ENCODE data around the gene CALD1.

Gene CALD1

GRCh38 chr7:134885967-134886352, 106.5 kb downstream of the CALD1 start:
- Mint-ChIP-seq H3K27ac (no peak overlapping the region), H3K4me3 (no peak overlapping the region), H3K4me1 (ENCODE audit: low read depth) (peaks cover 15% of the 10 kb centered on the region), H3K9me3 (no peaks in the 10 kb centered on the region), H3K27me3 (peaks cover 2% of the 10 kb centered on the region), H3K36me3 (ENCODE audit: low read depth) (no peaks in the 10 kb centered on the region)
- intact Hi-C loops (cut with micrococcal nuclease): no loop called here

DNA sequence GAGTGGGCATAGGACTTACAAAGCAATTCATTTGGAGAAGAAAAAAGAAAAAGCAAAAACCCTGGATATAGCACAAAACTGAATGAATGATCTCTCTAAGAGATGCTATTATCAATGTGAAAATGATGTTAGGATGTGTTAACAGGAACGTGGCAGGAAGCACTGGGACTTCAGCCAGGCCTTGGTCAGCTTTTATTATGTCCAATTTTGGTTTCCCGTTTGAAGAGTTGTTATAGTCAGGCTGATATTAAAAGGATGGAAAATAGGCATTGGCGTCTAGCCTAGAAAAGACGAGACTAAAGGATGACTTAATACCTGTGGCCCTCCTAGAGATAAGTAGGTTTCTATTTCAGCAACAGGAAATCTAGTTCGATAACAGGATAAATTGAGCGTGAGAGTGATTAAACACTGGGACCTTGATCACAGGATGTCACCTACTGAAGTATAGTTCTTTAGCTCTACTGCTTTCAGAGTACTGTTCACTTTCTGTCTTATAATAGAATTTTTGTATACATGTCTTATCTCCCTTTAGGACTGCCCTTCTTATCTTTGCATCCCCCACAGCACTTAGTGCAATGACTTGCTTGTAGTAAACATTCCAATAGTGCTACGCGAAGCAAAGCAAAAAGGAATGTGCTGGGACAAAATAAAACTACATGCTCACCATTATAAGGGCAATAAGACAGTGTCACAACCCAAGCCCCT, 107.1 kb downstream of the CALD1 start:
- Mint-ChIP-seq H3K4me3 (no peak overlapping the region), H3K4me1 (ENCODE audit: low read depth) (peaks cover 20% of the 10 kb centered on the region), H3K36me3 (ENCODE audit: low read depth) (no peaks in the 10 kb centered on the region), H3K9me3 (no peaks in the 10 kb centered on the region), H3K27ac (no peak overlapping the region), H3K27me3 (peaks cover 7% of the 10 kb centered on the region)
- intact Hi-C loops (cut with micrococcal nuclease): no loop called here

GRCh38 chr7:134887523-134887922, 108.1 kb downstream of the CALD1 start:
- Mint-ChIP-seq H3K4me1 (ENCODE audit: low read depth) (peaks cover 20% of the 10 kb centered on the region), H3K9me3 (no peaks in the 10 kb centered on the region), H3K36me3 (ENCODE audit: low read depth) (no peaks in the 10 kb centered on the region), H3K27ac (no peak overlapping the region), H3K27me3 (peaks cover 7% of the 10 kb centered on the region), H3K4me3 (no peak overlapping the region)
- intact Hi-C loops (cut with micrococcal nuclease): no loop called here

DNA sequence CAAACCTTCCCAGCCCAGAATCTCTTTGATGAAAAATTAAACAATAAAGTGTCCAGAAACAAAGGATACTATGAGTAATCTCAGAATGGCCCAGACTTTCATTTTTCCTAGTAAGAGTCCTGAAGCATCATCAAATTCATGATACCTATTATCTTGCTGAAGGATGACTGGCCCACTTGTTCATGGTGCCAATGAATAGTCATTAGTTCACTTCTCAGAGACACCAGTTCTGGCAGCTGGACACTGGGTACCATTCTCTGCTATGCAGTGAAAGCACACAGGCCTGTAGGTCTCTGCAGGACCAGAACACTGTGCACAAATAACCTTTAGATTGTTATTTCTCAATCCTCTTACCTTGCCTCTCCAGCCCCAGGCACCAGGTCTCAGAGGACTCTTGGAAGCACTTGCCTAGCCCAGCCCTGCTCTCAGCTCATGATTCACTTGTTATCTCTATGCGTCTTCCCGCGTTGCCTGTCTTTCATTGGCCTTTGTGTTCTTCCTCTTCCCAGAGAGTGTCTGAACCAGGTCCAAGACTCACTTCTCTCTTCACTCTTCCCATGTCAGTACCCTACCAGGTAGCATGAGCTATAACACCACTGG, 108.8 kb downstream of the CALD1 start:
- Mint-ChIP-seq H3K27me3 (peaks cover 12% of the 10 kb centered on the region), H3K9me3 (no peaks in the 10 kb centered on the region), H3K4me3 (no peak overlapping the region), H3K27ac (no peak overlapping the region), H3K4me1 (ENCODE audit: low read depth) (peaks cover 20% of the 10 kb centered on the region), H3K36me3 (ENCODE audit: low read depth) (no peaks in the 10 kb centered on the region)
- intact Hi-C loops (cut with micrococcal nuclease): no loop called here

- H3K27me3 Mint-ChIP-seq: peaks cover 16% of the 10 kb centered on the region
- intact Hi-C loops (cut with micrococcal nuclease): no loop called here
- no peak overlapping the region for H3K27ac Mint-ChIP-seq
- H3K4me3 Mint-ChIP-seq: peak overlapping the region; percentile 51
- H3K4me1 Mint-ChIP-seq (ENCODE audit: low read depth): peaks cover 19% of the 10 kb centered on the region
- no peaks in the 10 kb centered on the region for H3K36me3 Mint-ChIP-seq (ENCODE audit: low read depth)
- peaks cover 2% of the 10 kb centered on the region for H3K9me3 Mint-ChIP-seq
These were observed 111.1 kb downstream of the CALD1 start for GRCh38 chr7:134890246-134891240.

DNA sequence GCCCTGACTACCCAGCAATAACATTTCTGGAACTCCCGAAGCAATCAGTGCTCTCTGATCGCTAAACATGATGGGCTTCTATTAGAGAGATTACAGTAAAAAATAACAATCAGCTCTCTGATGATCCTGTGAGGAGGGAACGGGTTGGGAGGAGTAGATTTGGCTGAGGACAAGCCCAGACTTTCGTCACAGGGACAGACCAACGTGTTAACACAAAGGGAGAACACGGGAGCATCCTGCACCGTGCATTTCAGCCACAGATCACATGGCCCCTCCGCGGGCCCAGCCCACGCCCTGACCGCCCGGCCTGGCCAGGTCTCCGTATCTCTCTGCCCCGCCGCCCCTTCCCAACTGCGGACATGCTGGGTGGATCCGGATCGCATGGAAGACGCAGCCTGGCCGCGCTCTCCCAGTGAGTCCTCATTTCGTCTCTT, 111.8 kb downstream of the CALD1 start:
- H3K4me3 Mint-ChIP-seq: peak overlapping the region; percentile 51
- intact Hi-C loops (cut with micrococcal nuclease): no loop called here
- peaks cover 16% of the 10 kb centered on the region for H3K27me3 Mint-ChIP-seq
- peaks cover 10% of the 10 kb centered on the region for H3K9me3 Mint-ChIP-seq
- peaks cover 12% of the 10 kb centered on the region for H3K4me1 Mint-ChIP-seq (ENCODE audit: low read depth)
- H3K36me3 Mint-ChIP-seq (ENCODE audit: low read depth): no peaks in the 10 kb centered on the region
- H3K27ac Mint-ChIP-seq: no peak overlapping the region

GRCh38 chr7:134891696-134892678, 112.6 kb downstream of the CALD1 start:
- no peak overlapping the region for H3K4me3 Mint-ChIP-seq
- H3K27ac Mint-ChIP-seq: no peak overlapping the region
- H3K9me3 Mint-ChIP-seq: peaks cover 17% of the 10 kb centered on the region
- peaks cover 16% of the 10 kb centered on the region for H3K27me3 Mint-ChIP-seq
- H3K4me1 Mint-ChIP-seq (ENCODE audit: low read depth): peaks cover 11% of the 10 kb centered on the region
- no peaks in the 10 kb centered on the region for H3K36me3 Mint-ChIP-seq (ENCODE audit: low read depth)
- intact Hi-C loops (cut with micrococcal nuclease): no loop called here

- Mint-ChIP-seq H3K4me1 (ENCODE audit: low read depth) (peaks cover 11% of the 10 kb centered on the region), H3K4me3 (no peak overlapping the region), H3K9me3 (peaks cover 17% of the 10 kb centered on the region), H3K36me3 (ENCODE audit: low read depth) (no peaks in the 10 kb centered on the region), H3K27me3 (peaks cover 16% of the 10 kb centered on the region), H3K27ac (no peak overlapping the region)
- intact Hi-C loops (cut with micrococcal nuclease): no loop called here
These were observed 113.5 kb downstream of the CALD1 start for GRCh38 chr7:134892963-134893362.

- Mint-ChIP-seq H3K4me3 (no peak overlapping the region), H3K9me3 (peaks cover 17% of the 10 kb centered on the region), H3K27me3 (peaks cover 16% of the 10 kb centered on the region), H3K27ac (no peak overlapping the region), H3K36me3 (ENCODE audit: low read depth) (no peaks in the 10 kb centered on the region), H3K4me1 (ENCODE audit: low read depth) (peaks cover 5% of the 10 kb centered on the region)
- intact Hi-C loops (cut with micrococcal nuclease): no loop called here
These were observed 114.5 kb downstream of the CALD1 start for GRCh38 chr7:134893920-134894319.

DNA sequence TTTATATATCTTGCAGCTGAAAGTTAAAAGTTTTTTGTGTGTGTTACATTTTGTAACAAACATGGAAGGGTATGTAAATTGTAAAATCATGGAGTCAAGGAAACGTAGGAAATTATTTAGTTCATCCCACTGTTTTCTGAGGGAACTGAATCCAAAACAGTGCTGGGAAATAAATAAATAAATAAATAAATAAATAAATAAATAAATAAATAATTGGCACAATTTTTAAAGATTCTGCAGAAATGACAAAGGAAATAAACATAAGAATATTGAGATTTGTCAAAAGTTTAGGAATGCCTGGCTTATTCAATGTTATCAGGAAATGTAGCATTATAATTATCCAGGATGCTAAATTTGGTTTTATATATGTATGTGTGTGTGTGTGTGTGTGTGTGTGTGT, 115.5 kb downstream of the CALD1 start:
- peaks cover 5% of the 10 kb centered on the region for H3K4me1 Mint-ChIP-seq (ENCODE audit: low read depth)
- intact Hi-C loops (cut with micrococcal nuclease): no loop called here

GRCh38 chr7:134896073-134896472, 116.6 kb downstream of the CALD1 start:
- no peak overlapping the region for H3K4me3 Mint-ChIP-seq
- H3K27me3 Mint-ChIP-seq: peaks cover 13% of the 10 kb centered on the region
- peaks cover 4% of the 10 kb centered on the region for H3K4me1 Mint-ChIP-seq (ENCODE audit: low read depth)
- no peaks in the 10 kb centered on the region for H3K36me3 Mint-ChIP-seq (ENCODE audit: low read depth)
- H3K27ac Mint-ChIP-seq: no peak overlapping the region
- H3K9me3 Mint-ChIP-seq: peaks cover 17% of the 10 kb centered on the region
- intact Hi-C loops (cut with micrococcal nuclease): no loop called here

More for the DNA sequence above, 115.5 kb downstream of the CALD1 start:
- H3K27me3 Mint-ChIP-seq: peaks cover 16% of the 10 kb centered on the region
- no peaks in the 10 kb centered on the region for H3K36me3 Mint-ChIP-seq (ENCODE audit: low read depth)
- H3K27ac Mint-ChIP-seq: no peak overlapping the region
- H3K4me3 Mint-ChIP-seq: no peak overlapping the region
- peaks cover 17% of the 10 kb centered on the region for H3K9me3 Mint-ChIP-seq

DNA sequence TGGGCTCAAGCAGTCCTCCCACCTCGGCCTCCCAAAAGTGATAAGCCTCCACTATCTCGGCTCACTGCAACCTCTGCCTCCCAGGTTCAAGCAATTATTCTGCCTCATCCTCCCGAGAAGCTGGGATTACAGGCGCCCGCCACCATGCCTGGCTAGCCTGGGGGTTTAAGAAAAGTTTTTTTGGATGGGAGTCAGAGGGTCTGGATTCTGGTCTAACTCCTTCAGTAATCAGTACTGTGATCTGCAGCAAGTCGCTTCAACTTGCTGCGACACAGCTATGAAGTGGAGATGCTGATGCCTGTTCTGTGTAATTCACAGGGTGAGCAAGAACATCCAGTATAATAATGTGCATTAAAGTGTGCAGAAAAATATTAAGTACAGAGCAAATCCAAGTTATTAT, 118.5 kb downstream of the CALD1 start:
- Mint-ChIP-seq H3K4me3 (no peak overlapping the region), H3K4me1 (ENCODE audit: low read depth) (no peaks in the 10 kb centered on the region), H3K36me3 (ENCODE audit: low read depth) (no peaks in the 10 kb centered on the region), H3K27me3 (peaks cover 7% of the 10 kb centered on the region), H3K9me3 (peaks cover 17% of the 10 kb centered on the region), H3K27ac (no peak overlapping the region)
- intact Hi-C loops (cut with micrococcal nuclease): no loop called here

- Mint-ChIP-seq H3K9me3 (peaks cover 17% of the 10 kb centered on the region), H3K4me1 (ENCODE audit: low read depth) (no peaks in the 10 kb centered on the region), H3K27me3 (no peaks in the 10 kb centered on the region), H3K36me3 (ENCODE audit: low read depth) (no peaks in the 10 kb centered on the region), H3K4me3 (no peak overlapping the region), H3K27ac (no peak overlapping the region)
- intact Hi-C loops (cut with micrococcal nuclease): loop anchor here (10.0 kb wide), 1 partner anchor 125 kb away; the partner anchor contains the start of gene CALD1
These were observed 120.3 kb downstream of the CALD1 start for GRCh38 chr7:134899729-134900128.

All from dendritic cell treated with granulocyte-macrophage colony-stimulating factor and Interleukin-4, amounts not matched to agents 40 ng/mL and 50 ng/mL, for 4 days (primary cell).